GM18520 (cell line): ENCODE results near the gene NRP2.

ENCODE experiments used
- ATAC-seq: cut with Tn5 transposase; IDR thresholded peaks from one replicate; pipeline ENCODE4 v1.9.1; 2021; ENCODE audit not compliant: unreplicated experiment

NRP2 gene

DNA sequence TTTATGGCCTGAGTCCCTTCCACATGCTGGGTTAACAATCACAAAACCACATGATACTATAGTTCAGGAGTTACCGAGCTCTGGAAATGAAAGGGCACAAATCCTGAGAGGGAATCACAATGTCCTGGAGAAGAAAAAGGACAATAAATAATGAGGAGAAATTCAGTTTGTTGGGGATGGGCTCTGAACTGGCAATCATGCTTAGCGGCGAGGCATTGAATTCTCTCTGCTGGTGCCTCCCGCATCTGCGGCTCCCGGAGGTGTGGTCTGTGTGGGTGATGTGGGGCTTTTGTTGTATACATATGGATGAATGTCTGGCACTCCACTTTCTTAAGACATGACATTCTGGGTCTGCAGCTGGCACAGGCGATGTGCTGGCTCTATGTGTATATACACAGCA, 46.1 kb downstream of the NRP2 start:
- ATAC-seq: no peak

DNA sequence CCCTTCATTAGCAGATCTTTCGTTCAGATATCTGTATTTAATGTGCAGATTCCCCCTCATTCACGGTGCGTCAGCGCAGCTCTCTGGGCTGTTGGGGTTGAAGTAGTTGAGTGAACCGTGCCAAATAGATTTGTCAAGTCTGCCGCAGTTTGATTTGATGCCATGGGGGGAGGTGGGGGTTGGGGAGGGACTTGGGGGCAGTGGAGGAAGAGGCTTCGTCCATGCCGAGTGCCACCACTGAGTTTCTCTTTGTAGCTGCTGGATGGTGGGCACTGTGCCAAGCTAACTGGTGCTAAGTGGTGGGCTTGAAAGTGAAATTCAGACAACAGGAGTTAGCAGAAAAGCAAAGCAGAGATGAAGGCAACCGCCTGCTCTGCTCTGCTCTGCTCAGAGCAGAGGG, 47.9 kb downstream of the NRP2 start:
- no peak for ATAC-seq

DNA sequence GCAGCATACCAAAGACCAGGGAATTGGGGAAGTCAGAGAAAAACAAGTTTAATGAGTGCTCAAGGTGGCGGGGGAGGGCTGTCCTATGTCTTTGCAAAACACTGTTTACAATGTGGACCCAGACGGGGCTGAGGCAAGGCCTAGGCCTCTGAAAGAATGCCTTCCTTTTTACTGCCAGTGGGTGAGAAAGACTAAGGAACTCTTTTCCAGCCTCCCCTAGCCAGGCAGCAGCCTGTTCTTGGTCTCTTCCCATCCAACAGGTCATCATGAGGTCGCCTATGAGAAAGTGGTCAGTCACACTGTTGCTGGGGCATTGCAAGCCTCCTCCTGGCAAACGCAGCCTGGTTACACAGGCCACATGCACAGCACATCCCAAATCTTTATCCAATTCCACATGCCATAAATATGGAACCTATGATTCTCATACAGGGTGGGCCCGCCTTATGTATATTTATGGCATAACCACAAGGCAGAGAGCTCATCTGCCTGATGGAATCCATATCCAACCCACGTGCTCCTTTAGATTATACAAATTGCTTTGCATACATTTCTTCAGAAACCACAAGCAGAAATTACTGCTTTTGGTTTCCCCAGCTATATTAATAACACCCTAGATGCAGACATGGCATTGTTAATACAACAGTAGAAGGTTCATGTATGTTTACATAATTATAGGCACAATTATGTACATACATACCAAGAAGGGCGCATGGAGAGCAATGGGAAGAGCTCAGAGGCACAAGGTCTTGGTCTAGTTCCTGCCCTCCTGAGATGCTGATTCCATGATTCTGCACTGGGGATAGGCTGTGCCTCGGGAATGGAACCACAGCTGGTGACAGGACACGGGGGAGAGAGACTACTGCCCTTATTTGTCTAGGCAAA, 48.6 kb downstream of the NRP2 start:
- ATAC-seq: no peak

GRCh38 chr2:205731583-205731981, 49.3 kb downstream of the NRP2 start:
- ATAC-seq: peak; percentile 56

DNA sequence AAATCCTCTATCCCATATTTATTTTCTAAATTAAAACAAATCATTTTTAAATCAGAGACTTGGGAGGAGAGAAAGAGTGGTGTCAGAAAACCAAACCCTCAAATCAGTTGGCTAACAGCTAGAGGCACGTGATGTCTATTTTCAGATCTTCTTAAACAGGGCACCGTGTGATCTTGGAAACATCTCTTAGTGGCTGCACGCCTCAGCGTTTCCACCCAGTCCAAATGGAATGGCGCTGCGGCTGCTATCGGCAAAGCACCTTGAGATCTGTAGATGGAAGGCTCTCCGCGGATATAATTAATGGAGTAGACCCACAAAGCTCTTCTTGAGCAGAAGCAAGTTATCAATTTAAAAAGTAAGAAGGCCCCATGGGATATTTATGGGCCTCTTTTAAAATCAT, 50.0 kb downstream of the NRP2 start:
- no peak for ATAC-seq

DNA sequence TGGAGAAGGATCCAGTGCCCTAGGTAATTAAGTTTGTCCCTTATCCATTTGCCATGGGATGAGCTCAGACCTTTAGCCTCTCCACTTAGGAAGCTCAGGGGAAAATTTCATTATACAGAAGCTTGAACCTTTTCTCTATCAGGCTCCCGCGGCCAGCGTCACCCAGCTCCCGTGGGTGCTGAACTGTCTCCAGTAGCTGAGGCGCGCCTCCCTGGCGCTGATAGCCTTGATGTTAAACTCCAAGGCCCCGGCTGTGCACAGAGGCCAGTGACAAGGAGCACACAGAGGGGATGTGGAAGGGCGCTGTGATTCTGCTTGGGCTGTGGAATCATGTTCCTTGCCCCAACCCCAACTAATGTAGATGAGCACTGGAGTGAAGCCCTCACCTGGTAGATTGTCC, 50.8 kb downstream of the NRP2 start:
- no peak for ATAC-seq

DNA sequence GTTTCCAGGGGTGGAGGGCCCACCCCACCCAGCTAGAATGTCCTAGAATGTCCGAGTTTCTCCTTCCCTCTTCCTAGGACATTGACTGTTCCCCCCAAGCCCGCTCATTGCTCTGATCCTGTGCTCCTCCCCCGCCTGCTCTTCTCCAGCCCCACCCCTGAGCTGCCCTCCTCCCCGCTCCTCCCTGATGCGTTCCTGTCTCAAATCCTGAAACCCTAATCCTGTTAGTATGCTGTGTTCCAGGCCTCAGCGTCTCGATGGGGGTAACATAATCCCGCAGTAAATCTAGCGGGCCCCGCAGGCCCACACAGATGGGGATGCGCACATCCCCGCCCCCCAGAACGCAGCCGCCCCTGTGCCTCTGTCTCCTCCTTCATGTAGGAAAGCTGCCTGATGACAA, 51.3 kb downstream of the NRP2 start:
- ATAC-seq: no peak

- no peak for ATAC-seq
Observed at GRCh38 chr2:205734436-205735037, 52.2 kb downstream of the NRP2 start.

- no peak for ATAC-seq
Observed at GRCh38 chr2:205738117-205738968, 56.0 kb downstream of the NRP2 start.

DNA sequence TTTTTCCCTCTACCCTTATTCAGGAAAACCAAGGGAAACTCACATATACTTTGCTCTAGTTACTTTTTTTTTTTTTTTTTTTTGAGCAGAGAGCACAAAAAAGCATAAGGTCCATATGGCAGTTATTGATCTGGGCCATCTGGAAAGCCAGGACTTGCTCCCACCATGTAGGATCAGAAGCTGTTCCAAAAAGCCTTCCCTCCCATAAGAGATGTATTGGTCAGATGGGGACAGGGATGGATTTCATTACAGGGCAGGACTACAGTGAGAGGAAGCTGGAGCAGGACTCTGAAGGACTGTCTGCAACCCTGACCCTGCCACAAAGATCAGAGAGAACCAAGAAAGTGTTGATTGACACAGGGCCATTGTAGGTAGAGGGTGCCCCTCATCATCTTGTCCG, 57.3 kb downstream of the NRP2 start:
- no peak for ATAC-seq

- no peak for ATAC-seq
Observed at GRCh38 chr2:205740381-205740780, 58.1 kb downstream of the NRP2 start.

DNA sequence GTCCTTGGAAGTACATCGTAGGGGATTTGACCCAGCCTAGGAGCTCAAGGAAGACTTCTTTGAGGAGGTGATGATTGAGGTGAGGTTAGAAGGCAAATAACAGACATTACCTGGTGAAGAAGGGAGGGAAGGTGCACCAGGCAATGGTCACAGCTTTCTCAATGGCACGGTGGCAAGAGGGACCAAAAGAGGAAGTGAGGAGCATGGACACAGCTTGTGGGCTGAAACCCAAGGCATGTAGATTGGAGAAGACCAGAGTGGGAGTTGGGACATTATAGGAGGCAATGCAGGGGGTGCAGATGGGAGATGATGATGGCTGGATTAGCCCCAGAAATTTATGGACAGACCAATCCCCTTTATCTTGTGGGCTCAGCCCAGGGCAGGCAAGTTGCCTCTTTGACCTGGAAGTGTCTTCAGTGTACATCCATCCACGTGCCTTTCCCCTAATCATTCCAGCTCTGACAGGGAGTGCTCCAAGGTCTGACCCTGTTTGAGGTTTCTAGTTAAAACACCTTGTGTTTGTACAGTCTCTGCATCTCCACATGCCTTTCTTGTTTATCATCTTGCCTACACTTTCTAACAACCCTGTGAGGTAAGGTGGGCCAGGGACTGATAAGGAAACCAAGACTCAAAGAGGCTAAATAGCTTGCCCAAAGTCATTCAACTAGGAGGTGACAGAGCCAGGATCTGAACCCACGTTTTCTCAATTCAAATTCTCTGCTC, 59.1 kb downstream of the NRP2 start:
- ATAC-seq: no peak

- ATAC-seq: no peak
Observed at GRCh38 chr2:205743137-205743536, 60.8 kb downstream of the NRP2 start.

- no peak for ATAC-seq
Observed at GRCh38 chr2:205744074-205744591, 61.8 kb downstream of the NRP2 start.

DNA sequence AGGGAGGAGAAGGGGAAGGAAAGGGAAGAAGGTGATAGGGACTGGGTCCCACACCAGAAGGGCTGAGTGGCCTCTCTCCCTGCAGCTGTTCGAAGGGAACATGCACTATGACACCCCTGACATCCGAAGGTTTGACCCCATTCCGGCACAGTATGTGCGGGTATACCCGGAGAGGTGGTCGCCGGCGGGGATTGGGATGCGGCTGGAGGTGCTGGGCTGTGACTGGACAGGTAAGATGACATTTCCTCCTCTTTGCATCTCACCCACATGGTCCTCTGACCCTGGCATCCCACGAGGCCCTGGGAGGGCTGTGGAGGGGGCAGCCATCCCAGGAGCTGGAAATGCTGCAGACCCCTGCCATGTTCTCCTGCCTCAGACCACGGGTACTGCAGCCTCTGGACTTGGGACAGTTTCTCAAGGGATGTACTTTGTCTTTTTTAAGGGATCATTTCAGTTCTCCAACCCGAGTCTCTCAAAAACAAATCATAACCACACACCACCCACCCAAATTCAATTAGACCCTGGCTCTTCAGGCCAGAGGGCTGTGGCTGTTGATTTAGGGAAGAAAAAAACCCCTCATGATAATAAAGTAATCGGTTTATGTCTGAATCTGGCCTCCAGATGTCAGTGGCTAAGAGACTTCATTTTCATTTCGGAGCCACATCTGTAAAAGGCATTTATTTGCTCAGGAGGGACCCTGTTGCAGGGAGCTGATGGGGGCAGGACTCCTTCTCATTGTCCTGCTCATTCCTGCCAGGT, 63.5 kb downstream of the NRP2 start:
- no peak for ATAC-seq

- ATAC-seq: no peak
Observed at GRCh38 chr2:205746420-205746785, 64.1 kb downstream of the NRP2 start.

DNA sequence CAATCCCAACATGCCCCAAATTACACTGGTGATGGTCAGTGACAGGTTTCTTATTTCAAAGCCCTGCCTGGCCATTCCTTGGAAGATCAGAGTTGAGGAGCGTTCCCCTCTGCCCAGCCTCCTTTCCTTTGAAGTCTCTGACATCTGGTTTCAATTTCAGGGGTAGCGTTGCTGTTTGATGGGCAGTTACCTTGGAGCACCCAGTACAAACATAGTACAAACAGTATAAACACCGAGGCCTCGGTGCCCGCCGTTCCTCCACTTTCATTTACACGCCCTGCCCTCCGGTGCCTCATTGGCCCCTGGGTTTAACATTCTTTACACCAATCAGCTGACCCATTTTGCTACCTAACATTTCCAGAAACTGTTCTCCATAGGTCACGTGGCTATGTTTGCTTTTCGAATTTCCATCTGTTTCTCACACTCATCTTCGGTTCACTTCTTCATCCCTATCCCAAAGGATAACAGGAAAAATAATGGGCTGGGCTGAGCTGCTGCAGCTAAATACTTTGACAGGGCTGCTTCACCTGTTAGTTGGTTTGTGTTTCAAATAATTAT, 65.6 kb downstream of the NRP2 start:
- no peak for ATAC-seq

DNA sequence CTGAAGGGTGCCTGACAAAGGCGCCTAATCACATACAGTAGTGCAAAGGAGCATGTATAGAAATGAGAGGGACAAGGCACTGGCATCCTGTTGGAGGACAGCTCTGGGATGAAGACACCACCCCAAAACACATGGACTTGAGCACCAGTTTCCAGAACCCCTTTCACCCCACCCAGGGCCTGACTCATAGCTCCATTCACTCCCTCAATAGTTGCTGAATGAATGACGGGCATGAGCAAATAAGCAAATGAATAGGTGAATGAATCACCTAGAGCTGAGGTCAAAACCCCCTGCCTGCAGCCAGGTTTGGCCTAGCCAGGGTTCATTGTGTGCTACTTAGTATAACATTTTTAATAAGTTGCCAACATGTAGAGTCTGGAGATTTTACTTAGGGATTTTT, 66.3 kb downstream of the NRP2 start:
- no peak for ATAC-seq

DNA sequence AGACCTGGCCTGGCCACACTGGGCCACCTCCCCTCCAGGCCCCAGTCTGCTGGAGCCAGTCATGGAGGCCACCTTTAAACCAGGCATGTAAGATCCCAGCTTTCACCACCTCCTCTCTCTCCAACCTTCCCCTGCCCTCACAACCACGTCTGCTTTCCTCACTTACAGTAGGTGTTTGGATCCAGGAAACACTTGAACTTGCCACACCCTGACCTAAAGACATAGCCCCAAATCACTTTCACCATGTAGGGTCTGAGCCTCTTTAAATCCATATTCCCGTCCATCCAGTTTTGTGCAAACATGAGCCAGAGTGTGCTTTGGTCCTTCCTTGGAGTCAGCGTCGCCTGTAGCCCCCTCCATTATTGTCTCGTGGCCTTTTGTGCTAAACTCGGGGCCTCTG, 66.8 kb downstream of the NRP2 start:
- ATAC-seq: no peak

DNA sequence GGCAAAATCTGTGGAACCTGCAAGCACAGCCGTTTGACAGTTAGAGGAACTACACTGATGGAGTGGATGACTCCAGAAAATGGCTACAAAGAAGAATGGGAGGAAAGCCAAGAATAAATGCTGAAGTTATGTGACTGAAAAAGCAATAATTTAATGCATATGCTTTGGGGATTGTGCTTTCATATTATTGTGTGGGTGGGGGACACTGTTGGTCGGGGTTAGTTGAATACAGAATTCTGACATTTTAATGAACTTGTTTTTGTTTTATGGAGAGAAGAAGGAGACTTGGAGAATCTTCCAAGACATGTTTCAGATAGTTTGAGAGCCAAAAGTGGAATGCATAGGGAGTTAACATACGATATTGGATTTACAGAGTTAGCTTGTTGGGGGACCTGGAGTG, 68.5 kb downstream of the NRP2 start:
- ATAC-seq: no peak
